K562 (cell line): Measurements from ENCODE around the gene SHOX. TPM values are rescaled to one million over a fixed set of nuclear protein-coding genes. Genes with fewer than 3 reads are reported as not detected.

Experiments used
- ATAC-seq: fragments of 200-7000 bp; cut with Tn5 transposase; 3 replicates; pipeline ENCODE4 v1.9.1; 2020; ENCODE audit warnings: moderate library complexity
- BruUV-seq: library from RNA; stranded (reverse); fragments of 400-500 nt; replicated peaks from 2 replicates; lab custom pipeline; 2021; lab: Mats Ljungman, UMichigan
- CTCF ChIA-PET: fragments of 300-600 bp; formaldehyde crosslinking; extraction: SDS; loops from one replicate; lab custom pipeline; 2021; ENCODE audit warnings: low intra/inter-chr PET ratio; lab: Yijun Ruan, JAX
- POLR2A ChIA-PET: fragments of 300-600, 350-650 bp; sonication (Branson Sonifier 250); formaldehyde crosslinking; extraction: SDS; loops from one replicate; lab custom pipeline; 2021; ENCODE audit warnings: antibody characterized with exemption, inconsistent platforms; lab: Yijun Ruan, JAX
- DNase-seq, 4 experiments: peaks; one replicate each; pipeline versions ENCODE4 v3.0.0 to v3.0.0-alpha.2; 2011 to 2018; ENCODE audit warnings: low spot score in 3 of 4, mixed read lengths in 3 of 4; ENCODE audit errors: extremely low read depth in 1 of 4
- FAIRE-seq: peaks from 2 replicates; lab custom pipeline; 2011; peaks lifted over from hg19 to GRCh38; lab: Jason Lieb, UNC
- H2AFZ ChIP-seq: 2 replicates; pipeline ENCODE4 v1.6.0; 2011; ENCODE audit warnings: low read depth, low read length, control low read depth, inconsistent platforms
- H3K27ac ChIP-seq: fragments of 200-600 bp; 3 replicates; pipeline ENCODE4 v1.8.0; 2011; ENCODE audit warnings: low read depth, mild to moderate bottlenecking, control low read depth, inconsistent platforms, low read length, moderate library complexity, mixed read lengths; ENCODE audit errors: extremely low read depth
- H3K27me3 ChIP-seq, 2 experiments: fragments of 300-600 bp in 1 of 2; 2 replicates in 1 of 2; 3 replicates in 1 of 2; pipeline versions ENCODE4 v1.6.0 to v1.8.0; 2011; ENCODE audit warnings: inconsistent platforms in 2 of 2, low read length in 2 of 2, mild to moderate bottlenecking in 1 of 2, mixed read lengths in 1 of 2, moderate library complexity in 1 of 2; ENCODE audit not compliant: control insufficient read depth in 2 of 2, insufficient read depth in 2 of 2
- H3K36me3 ChIP-seq: fragments of 300-600 bp; 3 replicates; pipeline ENCODE4 v1.8.0; 2011; ENCODE audit warnings: mild to moderate bottlenecking, low read length, inconsistent platforms; ENCODE audit not compliant: control insufficient read depth, insufficient read depth
- H3K4me1 ChIP-seq, 2 experiments: fragments of 200-600 bp in 1 of 2; replicated peaks in 1 of 2; 2 replicates in 1 of 2; 3 replicates in 1 of 2; pipeline versions ENCODE4 v1.5.1 to v1.8.0; 2011; ENCODE audit warnings: inconsistent platforms in 2 of 2, low read length in 2 of 2, mild to moderate bottlenecking in 1 of 2, mixed read lengths in 1 of 2, moderate library complexity in 1 of 2; ENCODE audit not compliant: control insufficient read depth in 2 of 2, insufficient read depth in 2 of 2
- H3K4me2 ChIP-seq: 2 replicates; pipeline ENCODE4 v1.6.1; 2011; ENCODE audit warnings: low read length, control low read depth, inconsistent platforms, mixed read lengths; ENCODE audit not compliant: insufficient read depth
- H3K4me3 ChIP-seq: fragments of 200-600 bp; sonication (generic), shearing (Covaris generic); 2 replicates; pipeline ENCODE4 v1.5.1; 2016; ENCODE audit warnings: control low read depth, inconsistent platforms
- H3K79me2 ChIP-seq: fragments of 200-600 bp; 3 replicates; pipeline ENCODE4 v1.8.0; 2011; ENCODE audit warnings: low read length, inconsistent platforms; ENCODE audit not compliant: control insufficient read depth, insufficient read depth
- H3K9ac ChIP-seq, 2 experiments: 2 replicates each; pipeline versions ENCODE4 v1.6.0 to v1.6.1; 2011; ENCODE audit warnings: low read depth in 2 of 2, low read length in 2 of 2, control low read depth in 1 of 2, inconsistent platforms in 1 of 2, mild to moderate bottlenecking in 1 of 2, mixed read lengths in 1 of 2; ENCODE audit not compliant: insufficient read depth in 1 of 2
- H3K9me1 ChIP-seq: one replicate; pipeline ENCODE4 v1.6.0; 2011; ENCODE audit warnings: inconsistent platforms, mild to moderate bottlenecking, low read length, moderate library complexity; ENCODE audit not compliant: control insufficient read depth, insufficient read depth
- H3K9me3 ChIP-seq: replicated peaks from 2 replicates; pipeline ENCODE4 v1.5.1; 2011; ENCODE audit warnings: low read depth, low read length, inconsistent platforms; ENCODE audit not compliant: control insufficient read depth, insufficient read depth
- H4K20me1 ChIP-seq: replicated peaks from 2 replicates; pipeline ENCODE4 v1.6.1; 2011; ENCODE audit warnings: low read length, inconsistent platforms, mixed read lengths; ENCODE audit not compliant: control insufficient read depth, insufficient read depth
- ERF ChIP-seq: fragments of 450-650 bp; formaldehyde crosslinking; IDR thresholded peaks from 2 replicates; pipeline ENCODE4 v1.4.0; 2020; ENCODE audit warnings: mild to moderate bottlenecking, mixed read lengths
- HMG20B ChIP-seq: fragments of 250-450 bp; sonication (Bioruptor Pico); IDR thresholded peaks from 2 replicates; pipeline ENCODE4 v1.5.0; 2021; ENCODE audit warnings: mild to moderate bottlenecking
- TARDBP ChIP-seq: fragments of 450-650 bp; IDR thresholded peaks from 2 replicates; pipeline ENCODE4 v1.6.1; 2016
- ZNF197 ChIP-seq: fragments of 200-800 bp; sonication (Bioruptor generic); IDR thresholded peaks from 2 replicates; pipeline ENCODE4 v1.6.1; 2016; ENCODE audit warnings: low read depth, missing genetic modification characterization, missing compliant biosample characterization
- ZNF778 ChIP-seq: fragments of 450-650 bp; formaldehyde crosslinking; IDR thresholded peaks from 2 replicates; pipeline ENCODE4 v1.4.0; 2020; ENCODE audit warnings: mild to moderate bottlenecking, moderate library complexity
- WGBS: fragments of 100-300 bp; shearing (Covaris generic); methylation state at CpG from one replicate; pipeline ENCODE4 v1.1.6; 2016; ENCODE audit warnings: low coverage, mixed read lengths; ENCODE audit not compliant: insufficient coverage; ENCODE audit errors: missing lambda C conversion rate; 5-methylcytosine and 5-hydroxymethylcytosine counted together
- in situ Hi-C: fragments of 300-500 bp; cut with MboI; formaldehyde crosslinking; loops from 4 replicates; pipeline ENCODE4 v1.15.0; 2018; ENCODE audit warnings: inconsistent platforms, mixed read lengths
- intact Hi-C: fragments of 100-400 bp; cut with micrococcal nuclease; formaldehyde crosslinking; loops from 2 replicates; pipeline ENCODE4 v1.14.2; 2022
- polyA plus RNA-seq, 8 experiments: library from polyadenylated mRNA; depleted of rRNA in 4 of 8; stranded (reverse) in 5 of 8; unstranded in 3 of 8; fragments of >200 nt; fragmentation: Nextera tagmentation in 2 of 8; fragmentation: Illumina TruSeq in 1 of 8; extraction: Ambion mirVana in 2 of 8; extraction: Trizol in 1 of 8; gene quantifications; 2 replicates each; pipeline versions ENCODE4 v1.2.1 to v1.2.3, GENCODE V29; 2011 to 2014; ENCODE audit warnings: inconsistent platforms in 1 of 8, missing spikeins in 1 of 8
- total RNA-seq, 7 experiments: library from RNA; depleted of rRNA in 6 of 7; stranded (reverse); fragments of >200 nt in 6 of 7; fragmentation: Illumina TruSeq in 2 of 7; extraction: Trizol in 2 of 7; gene quantifications; 2 replicates each; pipeline versions ENCODE4 v1.2.1 to v1.2.3, GENCODE V29; 2011 to 2021; ENCODE audit warnings: low replicate concordance in 1 of 7
- TF ChIP-seq, protein P1 (sequence below), 2 experiments: fragments of 200-800 bp in 1 of 2; sonication (Bioruptor generic) in 1 of 2; sonication (generic) in 1 of 2; formaldehyde crosslinking in 1 of 2; IDR thresholded peaks in 1 of 2; conservative IDR thresholded peaks in 1 of 2; 2 replicates each; pipeline versions ENCODE4 v1.5.0 to v1.6.1; 2016 to 2020; ENCODE audit warnings: missing compliant biosample characterization in 1 of 2, missing genetic modification characterization in 1 of 2, missing genetic modification reagents in 1 of 2
- TF ChIP-seq, protein P2 (sequence below): fragments of 250-450 bp; sonication (Bioruptor Pico); IDR thresholded peaks from 2 replicates; pipeline ENCODE4 v1.4.0; 2020; ENCODE audit warnings: borderline replicate concordance
- TF ChIP-seq, protein P3 (sequence below): fragments of 450-650 bp; IDR thresholded peaks from 2 replicates; pipeline ENCODE4 v1.6.1; 2016

The SHOX gene
- total and polyA plus RNA-seq, 9 of the 15 experiments (the other 6 are each of a cell fraction or from before 2014, with no cell fraction given), result not detected

DNA sequence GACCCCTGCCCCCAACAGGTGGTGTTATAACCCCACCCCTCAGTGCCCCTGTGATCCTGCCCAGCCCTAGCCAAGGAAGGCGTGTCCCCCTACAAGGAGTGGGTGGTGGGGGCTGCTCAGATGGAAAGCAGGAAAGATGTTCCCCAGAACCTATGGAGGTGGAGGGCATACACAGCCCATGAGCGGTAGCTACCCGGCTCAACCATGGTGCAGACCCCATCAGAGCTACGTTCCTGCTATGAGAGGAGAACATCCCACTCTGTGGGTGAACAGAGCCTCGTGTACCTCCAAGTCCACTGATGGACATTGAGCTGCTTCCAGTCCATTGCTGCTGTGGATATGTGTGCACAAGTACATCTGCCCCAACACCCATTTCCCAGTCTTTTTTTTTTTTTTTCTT lies 71.1 kb downstream of the SHOX start:
- WGBS, result 5% methylated on average over 4 of the region's 5 CpGs
- Histone ChIP-seq H3K9ac (no peak overlapping the region), H3K27me3 (no peaks in the 10 kb centered on the region), H3K27ac (no peak overlapping the region), H4K20me1 (no peaks in the 10 kb centered on the region), H3K9me1 (no peaks in the 10 kb centered on the region), H3K79me2 (no peaks in the 10 kb centered on the region), H3K4me1 (no peaks in the 10 kb centered on the region), H3K36me3 (no peaks in the 10 kb centered on the region), H3K9me3 (no peaks in the 10 kb centered on the region), H3K4me2 (no peak overlapping the region), H3K4me3 (no peak overlapping the region), H2AFZ (no peak overlapping the region)
- in situ Hi-C loops (no loop called here), intact Hi-C loops (no loop called here)
- BruUV-seq, result no TSS peak
- ATAC-seq (no peak), FAIRE-seq (no peak), DNase-seq (no peak)
- ChIA-PET POLR2A (no interaction called here), CTCF (no interaction called here)
- TF ChIP-seq HMG20B (CRISPR knock-in tag) (no peak), ZNF197 (no peak), ZNF778 (no peak), ERF (CRISPR knock-in tag) (no peak), TARDBP (no peak)
- TF ChIP-seq, protein P1, sequence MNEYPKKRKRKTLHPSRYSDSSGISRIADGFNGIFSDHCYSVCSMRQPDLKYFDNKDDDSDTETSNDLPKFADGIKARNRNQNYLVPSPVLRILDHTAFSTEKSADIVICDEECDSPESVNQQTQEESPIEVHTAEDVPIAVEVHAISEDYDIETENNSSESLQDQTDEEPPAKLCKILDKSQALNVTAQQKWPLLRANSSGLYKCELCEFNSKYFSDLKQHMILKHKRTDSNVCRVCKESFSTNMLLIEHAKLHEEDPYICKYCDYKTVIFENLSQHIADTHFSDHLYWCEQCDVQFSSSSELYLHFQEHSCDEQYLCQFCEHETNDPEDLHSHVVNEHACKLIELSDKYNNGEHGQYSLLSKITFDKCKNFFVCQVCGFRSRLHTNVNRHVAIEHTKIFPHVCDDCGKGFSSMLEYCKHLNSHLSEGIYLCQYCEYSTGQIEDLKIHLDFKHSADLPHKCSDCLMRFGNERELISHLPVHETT (CRISPR knock-in tag; conservative IDR thresholded peaks at IDR 0.05 in 1 of 2, IDR thresholded peaks at IDR 0.05 in 1 of 2), result no peak
- TF ChIP-seq, protein P2, sequence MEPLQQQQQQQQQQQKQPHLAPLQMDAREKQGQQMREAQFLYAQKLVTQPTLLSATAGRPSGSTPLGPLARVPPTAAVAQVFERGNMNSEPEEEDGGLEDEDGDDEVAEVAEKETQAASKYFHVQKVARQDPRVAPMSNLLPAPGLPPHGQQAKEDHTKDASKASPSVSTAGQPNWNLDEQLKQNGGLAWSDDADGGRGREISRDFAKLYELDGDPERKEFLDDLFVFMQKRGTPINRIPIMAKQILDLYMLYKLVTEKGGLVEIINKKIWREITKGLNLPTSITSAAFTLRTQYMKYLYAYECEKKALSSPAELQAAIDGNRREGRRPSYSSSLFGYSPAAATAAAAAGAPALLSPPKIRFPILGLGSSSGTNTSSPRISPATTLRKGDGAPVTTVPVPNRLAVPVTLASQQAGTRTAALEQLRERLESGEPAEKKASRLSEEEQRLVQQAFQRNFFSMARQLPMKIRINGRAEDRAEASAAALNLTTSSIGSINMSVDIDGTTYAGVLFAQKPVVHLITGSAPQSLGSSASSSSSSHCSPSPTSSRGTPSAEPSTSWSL, result no peak
- TF ChIP-seq, protein P3, sequence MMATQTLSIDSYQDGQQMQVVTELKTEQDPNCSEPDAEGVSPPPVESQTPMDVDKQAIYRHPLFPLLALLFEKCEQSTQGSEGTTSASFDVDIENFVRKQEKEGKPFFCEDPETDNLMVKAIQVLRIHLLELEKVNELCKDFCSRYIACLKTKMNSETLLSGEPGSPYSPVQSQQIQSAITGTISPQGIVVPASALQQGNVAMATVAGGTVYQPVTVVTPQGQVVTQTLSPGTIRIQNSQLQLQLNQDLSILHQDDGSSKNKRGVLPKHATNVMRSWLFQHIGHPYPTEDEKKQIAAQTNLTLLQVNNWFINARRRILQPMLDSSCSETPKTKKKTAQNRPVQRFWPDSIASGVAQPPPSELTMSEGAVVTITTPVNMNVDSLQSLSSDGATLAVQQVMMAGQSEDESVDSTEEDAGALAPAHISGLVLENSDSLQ, result no peak
